NOMO-1 treated with DMSO at 0.1 percent for 48 hours (cell line): ENCODE data around the gene GLOD5.
A peak's percentile ranks its signal among the peaks of the same experiment; 100 is the strongest.

Source experiments
- DNase-seq: peaks from one replicate; lab custom pipeline; 2025; ENCODE audit not compliant: unreplicated experiment; lab: John Stamatoyannopoulos, UW

Gene GLOD5

GRCh38 chrX:48761674-48762471 lies at the start of gene GLOD5:
GLOD5 (plus strand) TSS chrX:48761747; CDS start chrX:48761791, 44 bp downstream.
- DNase-seq, result no peak

DNA sequence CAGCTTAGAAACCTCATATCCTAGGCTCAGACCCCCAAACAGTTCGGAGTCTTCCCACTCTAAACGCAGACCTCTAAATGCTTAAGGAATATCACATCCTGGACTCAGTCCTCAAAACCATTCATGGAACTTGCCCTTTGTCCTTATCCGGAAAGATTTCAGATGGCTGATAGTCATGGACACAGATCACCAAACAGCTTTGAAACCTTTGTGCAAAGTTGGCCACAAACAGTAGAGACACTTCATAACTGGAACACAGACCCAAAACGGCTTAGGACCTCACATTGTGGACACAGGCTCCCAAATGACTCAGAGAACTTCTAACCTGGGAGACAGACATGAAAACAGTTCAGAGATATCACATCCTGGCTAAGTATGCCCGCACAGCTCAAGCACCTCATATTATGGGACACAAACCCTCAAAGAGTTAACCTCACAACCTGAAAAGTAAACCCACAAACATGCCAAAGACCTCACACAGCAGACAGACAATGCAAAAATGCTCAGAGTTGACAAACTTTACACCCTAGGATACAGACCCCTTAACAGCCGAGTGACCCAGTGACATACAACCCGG lies 49.5 kb upstream of the GLOD5 start:
- no peak for DNase-seq

DNA sequence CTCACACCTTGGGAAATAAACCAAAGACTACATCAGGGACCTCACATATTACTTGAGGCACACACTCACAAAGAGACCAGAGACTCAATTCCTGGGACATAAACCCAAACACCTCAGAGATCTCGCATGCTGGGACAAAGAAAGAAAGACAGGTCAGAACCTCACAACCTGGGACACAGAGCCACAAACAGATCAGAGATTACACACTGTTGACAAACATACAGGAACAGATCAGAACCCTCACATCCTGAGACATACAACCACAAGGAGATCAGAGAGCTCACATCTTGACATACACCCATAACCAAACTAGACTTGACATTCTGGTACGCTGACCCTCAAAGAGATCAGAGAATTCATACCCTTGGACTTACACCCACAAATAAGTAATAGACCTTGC lies 47.7 kb upstream of the GLOD5 start:
- no peak for DNase-seq

DNA sequence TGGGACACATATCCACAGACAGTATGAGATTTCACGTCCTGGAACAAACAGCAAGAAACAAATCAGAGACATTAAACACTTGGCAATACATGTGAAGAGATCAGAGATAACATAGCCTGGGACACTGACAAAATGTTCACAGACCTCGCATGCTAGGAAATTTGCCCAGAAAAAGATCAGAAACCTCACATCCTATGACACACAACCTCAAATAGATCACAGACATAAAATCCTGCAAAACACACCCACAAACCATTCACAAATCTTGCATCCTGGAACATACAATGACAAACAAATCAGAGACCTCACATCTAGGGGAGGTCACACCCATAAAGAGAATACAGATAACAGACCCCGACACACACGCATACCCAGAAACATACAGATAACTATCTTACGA lies 47.0 kb upstream of the GLOD5 start:
- no peak for DNase-seq

DNA sequence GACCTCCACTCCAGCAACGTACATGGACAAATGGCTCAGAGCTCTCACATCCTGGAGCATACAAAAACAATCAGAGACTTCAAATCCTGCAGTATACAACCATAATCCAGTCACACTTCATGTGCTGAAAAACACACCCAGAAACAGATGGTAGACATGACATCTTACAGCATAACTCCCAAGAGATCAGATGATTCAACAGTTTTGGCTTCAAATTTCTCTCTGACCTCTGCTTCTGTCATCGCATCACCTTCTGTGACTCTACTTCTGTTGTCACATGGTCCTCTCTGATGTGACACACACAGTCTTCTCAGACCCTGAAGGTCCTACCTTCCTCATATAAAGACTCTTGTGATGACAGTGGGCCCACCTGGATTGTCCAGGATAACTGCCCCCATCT lies 46.5 kb upstream of the GLOD5 start:
- no peak for DNase-seq

- no peak for DNase-seq
These were observed 45.6 kb upstream of the GLOD5 start for GRCh38 chrX:48715876-48716502.

- DNase-seq, result no peak
These were observed 41.6 kb upstream of the GLOD5 start for GRCh38 chrX:48719958-48720357.

DNA sequence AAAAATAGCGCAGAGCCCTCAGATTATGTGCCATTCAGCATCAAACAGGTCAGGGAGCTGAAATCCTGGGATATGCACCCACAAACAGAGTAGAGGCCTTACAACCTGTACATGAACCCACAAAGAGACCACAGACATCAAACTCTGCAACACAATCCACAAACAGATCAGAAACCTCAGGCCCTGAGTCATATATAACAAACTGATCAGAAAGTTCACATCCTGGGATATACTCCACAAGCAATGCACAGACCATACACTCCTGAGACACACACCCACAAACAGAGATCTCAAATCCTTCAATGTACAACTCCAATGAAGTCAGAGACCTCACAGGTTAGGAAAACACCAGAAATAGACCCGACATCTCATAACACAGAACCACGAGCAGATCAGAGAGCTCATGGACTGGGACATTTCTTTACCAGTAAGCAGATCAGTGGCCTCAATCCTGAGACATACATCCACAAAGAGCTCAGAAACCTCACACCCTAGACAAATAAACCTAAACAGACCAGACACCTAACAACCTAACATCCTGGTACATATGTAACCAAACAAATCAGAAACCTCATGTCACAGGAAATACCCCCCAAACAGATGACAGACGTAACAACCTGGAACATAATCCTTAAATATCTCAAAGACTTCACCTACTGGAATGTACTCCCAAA lies 40.8 kb upstream of the GLOD5 start:
- DNase-seq, result no peak

DNA sequence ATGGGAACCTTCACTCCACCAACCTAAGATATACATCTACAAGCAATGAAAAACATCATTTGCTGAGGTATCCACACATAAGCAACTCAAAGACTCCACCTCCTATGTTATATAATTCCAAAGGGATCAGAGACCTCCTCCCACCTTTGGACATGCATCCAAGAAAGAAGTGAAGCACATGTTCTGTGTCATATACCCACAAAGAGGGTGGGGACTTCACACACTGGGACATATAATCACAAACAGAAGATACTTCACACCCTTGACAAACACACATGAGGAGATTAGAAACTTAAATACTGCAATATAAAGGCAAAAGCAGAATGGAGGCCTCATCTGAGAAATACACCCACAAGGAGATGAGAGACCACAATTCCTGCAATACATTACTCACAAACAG lies 39.6 kb upstream of the GLOD5 start:
- no peak for DNase-seq

GRCh38 chrX:48726596-48726995 lies 35.0 kb upstream of the GLOD5 start:
- DNase-seq, result no peak

GRCh38 chrX:48728653-48729052 lies 32.9 kb upstream of the GLOD5 start:
- no peak for DNase-seq

DNA sequence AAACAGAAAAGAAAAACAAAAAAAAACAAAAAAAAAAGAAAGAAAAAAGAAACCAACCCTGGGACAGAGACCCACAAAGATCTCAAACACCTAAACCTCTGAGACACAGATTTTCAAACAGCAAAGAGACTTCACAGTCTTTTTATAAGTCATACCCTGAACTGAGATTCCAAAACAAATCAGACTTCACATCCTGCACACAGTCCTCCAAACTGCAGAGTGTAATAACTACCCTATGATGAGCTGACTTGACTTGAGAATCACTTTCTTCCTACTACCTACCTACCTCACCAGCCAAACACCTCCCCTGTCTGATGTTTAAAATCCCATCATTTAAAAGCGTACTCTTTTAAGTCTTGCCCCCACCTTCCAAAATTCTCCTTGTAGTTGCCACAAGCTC lies 25.2 kb upstream of the GLOD5 start:
- DNase-seq, result no peak

- DNase-seq, result no peak
These were observed 24.7 kb upstream of the GLOD5 start for GRCh38 chrX:48736878-48737212.

DNA sequence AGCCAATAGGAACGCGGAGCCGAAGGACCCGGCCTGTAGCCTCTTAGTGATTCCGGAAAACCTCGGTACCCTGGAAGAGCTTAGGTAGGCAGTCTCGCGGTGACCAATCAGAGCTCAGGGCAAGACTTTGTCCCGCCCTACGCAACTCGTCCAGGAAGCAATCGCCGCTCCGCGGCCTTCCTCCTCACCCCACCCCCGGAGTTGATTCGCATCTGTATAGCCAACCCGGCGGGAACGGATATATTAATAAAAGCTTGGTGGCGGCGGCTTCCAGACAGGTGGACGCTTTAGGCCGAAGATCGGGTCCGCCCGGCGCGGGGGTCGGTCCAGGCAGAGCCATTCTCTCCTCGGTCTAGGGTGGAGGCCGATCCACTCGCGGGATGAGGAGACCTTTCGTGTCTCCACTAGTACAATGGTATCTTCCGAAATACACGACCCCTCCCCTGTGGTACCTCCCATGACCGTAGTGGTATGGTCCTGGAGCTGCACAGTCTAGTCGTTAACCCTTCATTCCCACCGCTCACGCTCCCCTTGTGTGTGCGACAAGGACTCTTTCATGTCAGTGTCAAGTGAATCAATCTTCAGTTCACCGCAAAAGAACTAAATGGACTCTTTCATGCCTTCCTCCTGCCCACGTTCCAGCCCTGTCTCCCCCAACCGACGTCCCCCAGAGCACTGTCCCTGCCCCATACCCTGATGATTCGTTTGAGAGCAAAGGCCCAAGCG lies 24.2 kb upstream of the GLOD5 start:
- peak; percentile 94 for DNase-seq

GRCh38 chrX:48737940-48738339 lies 23.6 kb upstream of the GLOD5 start:
- no peak for DNase-seq

GRCh38 chrX:48741834-48742233 lies 19.7 kb upstream of the GLOD5 start:
- no peak for DNase-seq

DNA sequence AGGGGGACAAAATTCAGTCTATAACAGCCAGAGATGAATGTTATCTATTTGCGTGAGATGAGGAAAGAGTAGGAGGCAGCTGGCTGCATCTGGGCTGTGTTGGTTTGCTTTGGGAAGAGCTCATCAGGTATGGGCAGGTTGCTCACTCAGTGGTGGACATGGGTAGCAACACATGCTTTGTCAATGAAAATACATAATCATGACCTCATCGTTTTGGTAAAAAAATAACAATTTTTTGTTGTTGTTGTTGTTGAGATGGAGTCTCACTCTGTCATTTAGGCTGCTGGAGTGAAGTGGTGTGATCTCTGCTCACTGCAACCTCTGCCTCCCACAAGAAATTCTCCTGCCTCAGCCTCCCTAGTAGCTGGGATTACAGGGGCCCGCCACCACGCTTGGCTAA lies 16.3 kb upstream of the GLOD5 start:
- DNase-seq, result no peak

DNA sequence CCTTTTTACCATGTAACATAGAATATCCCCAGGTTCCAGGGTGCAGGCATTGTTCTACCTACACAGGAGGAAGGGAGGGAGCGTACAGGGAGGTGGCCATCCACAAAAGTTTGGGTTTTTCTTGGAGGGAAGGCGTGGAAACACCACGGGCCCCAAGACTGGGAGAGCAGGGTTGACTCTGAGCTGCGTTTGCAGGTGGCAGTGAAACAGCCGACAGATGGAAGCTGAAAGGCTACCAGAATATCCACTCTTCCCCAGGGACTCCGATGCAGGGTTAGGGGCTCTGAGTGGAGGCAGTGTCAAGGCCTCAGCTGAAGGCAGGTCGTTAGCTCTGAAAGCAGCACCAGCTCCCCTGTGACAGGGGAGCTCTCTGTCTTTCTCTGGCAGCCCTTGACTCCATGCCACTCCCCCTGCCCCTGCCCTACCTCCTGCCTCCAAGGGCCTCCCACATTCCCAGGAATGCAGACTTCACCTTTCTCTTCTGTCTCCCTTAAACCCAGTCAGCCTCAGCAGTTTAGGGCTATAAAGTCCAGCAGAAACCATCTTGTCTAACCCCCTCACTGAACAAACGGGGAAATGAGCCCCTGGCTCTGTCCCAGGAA lies 14.0 kb upstream of the GLOD5 start:
- DNase-seq, result no peak

DNA sequence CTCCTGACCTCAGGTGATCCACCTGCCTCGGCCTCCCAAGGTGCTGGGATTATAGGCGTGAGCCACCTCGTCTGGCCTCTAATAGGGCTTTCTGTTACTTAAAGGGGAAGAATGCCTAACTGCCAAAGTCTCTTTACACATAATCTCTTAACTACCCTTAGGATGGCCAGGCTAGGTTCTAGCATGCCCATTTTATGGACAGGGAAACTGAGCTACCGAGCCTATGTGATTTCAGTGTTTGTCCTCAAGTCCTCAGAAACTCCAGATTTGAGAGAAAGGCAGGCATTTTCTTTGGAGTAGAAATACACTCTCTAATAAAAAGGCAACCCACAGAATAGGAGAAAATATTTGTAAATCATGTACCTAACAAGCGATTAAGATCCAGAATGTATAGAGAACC lies 12.4 kb upstream of the GLOD5 start:
- DNase-seq, result no peak

DNA sequence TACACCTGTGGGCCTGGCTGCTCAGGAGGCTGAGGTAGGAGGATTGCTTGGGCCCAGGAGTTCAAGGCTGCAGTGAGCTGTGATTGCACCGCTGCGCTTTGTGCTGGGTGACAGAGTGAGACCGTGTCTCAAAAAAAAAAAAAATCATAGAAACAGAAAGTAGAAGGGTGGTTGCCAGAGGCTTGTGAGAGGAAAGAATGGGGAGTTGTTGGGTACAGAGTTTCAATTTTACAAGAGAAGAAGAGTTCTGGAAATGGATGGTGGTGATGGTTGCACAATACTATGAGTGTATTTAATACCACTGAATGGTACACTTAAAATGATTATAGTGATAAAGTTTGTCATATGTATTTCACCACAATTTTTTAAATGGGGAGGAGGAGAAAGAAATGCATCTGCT lies 10.2 kb upstream of the GLOD5 start:
- no peak for DNase-seq

DNA sequence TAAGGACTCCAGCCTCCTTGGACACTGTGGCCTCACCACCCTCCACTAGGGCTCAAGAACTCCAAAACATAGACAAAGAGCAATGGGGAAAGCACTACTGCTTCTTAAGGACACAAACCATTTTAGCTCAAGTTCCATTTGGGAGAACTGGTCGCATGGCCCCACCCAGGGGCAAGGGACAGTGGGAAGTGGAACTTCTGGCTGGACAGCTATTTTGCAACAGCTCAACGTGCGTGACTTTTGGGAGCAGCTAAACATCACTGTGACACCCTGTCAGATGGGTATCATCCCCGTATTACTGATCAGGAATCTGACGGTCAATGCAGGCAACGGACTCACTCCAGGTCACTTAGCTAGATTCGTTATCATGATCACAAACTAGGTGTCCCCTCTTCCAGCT lies 9.0 kb upstream of the GLOD5 start:
- no peak for DNase-seq
